CD4-positive, alpha-beta T cell treated with Interleukin-1 beta for 1 hour (primary cell): ENCODE measurements around the gene THADA.
"Not testable (repeated sequence)": the region's sequence is repeated elsewhere in the genome, so short reads cannot be mapped to it uniquely, and the experiment has no call there.

Experiments used
- DNase-seq, 2 donors: peaks; one replicate each; pipeline ENCODE4 v3.0.0-alpha.2; 2020 to 2022

THADA gene

DNA sequence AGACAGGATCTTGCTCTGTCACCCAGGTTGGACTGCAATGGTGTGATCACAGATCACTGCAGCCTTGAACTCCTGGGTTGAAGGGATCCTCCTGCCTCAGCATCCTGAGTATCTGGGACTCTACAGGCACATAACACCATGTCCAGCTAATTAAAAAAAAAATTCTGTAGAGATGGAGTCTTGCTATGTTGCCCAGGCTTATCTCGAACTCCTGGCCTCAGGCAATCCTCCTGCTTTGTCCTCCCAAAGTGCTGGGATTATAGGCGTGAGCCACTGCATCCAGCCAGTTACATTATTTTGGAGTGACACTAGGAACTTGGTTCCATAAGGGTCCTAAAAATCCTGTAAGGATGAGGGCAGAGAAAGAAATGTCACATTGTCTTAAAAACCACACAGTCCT lies 280.4 kb downstream of the THADA start:
- DNase-seq = no peak

DNA sequence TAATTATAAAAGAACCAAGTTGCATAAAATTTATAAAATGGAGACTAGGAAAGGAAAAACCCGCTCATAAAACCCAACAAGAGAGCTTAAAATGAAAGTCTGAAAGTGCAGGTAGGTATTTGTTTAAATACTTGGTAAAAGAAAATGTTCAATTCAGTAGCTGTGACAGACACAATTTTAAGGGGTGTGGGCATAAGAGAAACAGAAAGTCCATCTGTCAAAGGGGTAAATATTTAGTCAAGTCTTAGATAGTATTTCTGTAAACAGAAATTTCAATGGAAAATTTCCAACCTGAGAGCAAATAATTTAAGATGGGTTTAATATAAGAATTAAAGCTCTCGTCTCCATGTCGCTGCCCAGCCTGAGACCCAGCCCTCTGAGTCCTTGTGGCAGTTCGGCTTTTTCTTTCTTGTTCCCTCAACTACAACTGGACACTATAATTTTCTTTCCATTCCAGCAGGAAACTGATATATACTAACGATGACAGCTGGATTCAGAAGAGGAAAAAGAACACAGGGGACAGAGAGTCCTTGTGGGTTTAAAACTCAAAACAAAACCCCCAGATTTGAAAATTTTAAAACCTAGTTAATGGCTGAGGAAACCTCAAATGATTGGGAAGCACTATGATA lies 281.4 kb downstream of the THADA start:
- no peak for DNase-seq

DNA sequence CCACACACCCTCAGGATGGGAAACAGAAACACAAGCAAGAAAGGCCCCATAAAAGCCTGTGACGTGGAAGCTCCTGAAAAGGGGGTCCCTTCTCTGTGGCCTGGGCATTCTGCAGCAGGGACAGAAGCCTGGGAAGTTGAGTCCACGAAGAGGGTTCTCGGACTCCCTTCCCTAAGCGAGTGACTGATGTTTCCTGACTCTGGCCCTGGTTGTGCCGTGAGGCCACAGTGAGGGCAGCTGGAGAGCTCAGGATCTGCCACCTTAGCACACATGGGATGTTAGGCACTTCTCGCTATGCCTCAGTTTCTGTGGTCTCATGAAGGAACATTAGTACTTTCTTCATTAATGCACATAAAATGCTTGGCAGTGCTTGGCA lies 282.2 kb downstream of the THADA start:
- no peak for DNase-seq

DNA sequence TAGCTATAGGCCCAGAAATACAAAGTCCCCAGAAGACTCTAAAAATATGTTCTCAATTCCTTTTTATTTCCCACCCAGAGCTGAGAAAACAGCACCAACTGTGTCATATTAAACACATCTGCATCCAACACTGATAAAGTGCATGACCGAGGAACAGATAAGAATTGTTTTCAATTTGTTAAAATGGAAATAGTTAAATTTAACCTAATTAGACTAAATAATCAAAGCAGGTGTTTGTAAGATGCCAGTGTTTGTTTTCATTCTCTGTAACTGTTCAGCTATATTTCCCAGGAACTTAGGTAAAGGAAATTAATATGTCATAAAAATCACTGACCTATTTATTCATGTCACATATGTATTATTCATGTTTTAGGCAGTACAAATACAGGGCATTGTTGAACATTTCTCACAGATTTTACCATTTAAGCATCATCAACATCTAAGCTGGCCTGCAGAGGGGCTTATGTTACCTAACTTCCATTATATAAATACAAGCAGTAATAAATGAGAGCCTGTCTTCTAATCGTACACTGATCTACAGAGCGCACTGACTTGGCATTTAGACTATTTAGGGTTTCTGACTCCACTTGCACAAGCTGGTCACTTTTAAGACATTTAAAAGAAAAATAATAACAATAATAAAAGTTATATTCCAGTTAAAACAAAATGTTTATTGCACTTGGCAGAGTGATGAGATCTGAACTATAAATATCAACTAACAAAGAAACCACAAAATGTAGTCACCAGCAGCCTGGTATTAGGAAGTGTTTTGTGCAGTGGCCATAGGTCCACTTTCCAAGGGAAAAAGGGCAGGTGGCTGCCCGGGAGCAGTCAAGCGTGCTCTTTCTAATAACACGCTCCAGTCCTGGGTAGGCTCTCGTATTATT lies 282.8 kb downstream of the THADA start:
- no peak for DNase-seq

DNA sequence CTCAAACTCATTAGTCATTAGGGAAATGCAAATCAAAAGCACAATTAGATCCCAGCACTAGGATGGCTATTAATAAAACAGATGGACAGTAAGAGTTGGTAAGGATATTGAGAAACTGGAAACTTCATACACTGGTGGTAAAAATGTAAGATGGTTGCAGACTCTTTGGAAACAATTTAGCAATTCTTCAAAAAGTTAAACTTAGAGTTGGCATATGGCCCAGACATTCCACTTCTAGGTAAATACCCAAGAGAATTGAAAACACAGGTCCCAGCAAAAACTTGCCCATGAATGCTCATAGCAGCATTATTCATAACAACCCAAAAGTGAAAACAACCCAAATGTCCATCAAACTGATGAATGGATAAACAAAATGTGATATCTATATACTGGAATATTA lies 284.6 kb downstream of the THADA start:
- no peak for DNase-seq

DNA sequence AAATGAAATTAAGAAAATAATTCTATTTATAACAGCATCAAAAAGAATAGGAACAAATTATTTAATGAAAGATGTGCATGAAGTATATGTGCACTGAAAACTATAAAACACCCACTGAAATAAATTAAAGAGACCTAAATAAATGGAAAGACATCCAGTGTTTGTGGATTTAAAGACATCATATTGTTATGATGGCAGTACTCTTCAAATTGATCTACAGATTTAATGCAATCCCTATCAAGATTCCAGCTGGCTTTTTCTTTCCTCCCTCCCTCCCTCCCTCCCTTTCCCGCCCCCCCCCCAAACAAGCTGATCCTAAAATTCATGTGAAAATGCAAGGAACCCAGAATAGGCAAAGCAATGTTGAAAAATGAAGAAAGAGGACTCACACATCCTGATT lies 285.9 kb downstream of the THADA start:
- no peak for DNase-seq

DNA sequence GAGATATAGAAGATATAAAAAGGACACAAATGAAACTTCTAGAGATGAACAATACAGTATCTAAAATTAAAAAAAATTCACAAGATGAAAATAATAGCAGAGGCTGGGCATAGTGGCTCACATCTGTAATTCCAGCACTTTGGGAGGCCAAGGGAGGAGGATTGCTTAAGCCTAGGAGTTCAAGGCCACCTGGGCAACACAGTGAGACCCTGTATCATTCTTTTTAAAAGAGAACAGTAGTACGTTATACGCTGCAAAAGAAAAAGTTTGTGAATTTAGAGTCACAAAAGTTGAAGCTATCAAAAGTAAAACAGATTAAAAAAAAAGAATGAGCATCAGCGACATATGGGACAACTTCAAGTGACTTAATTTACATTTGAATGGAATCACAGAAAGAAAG lies 287.9 kb downstream of the THADA start:
- DNase-seq = no peak

DNA sequence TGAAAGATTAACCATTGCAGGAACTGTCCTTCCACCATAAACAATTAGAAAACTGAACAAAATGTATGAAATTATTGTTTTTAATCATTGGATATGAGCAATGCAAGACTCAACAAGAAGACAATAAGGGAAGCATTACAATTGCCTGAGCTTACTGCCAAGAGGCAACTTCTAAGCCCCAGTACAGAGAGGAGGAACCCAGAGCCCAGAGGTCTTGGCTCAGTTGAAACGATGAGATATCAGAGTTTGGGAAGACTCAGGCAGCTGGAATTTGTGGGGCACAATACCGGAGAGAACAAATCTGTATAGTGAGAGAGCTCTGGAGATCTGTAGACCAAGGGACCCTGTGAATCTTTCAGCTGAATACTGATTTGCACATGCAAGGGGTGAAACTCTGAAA lies 288.8 kb downstream of the THADA start:
- DNase-seq = no peak

DNA sequence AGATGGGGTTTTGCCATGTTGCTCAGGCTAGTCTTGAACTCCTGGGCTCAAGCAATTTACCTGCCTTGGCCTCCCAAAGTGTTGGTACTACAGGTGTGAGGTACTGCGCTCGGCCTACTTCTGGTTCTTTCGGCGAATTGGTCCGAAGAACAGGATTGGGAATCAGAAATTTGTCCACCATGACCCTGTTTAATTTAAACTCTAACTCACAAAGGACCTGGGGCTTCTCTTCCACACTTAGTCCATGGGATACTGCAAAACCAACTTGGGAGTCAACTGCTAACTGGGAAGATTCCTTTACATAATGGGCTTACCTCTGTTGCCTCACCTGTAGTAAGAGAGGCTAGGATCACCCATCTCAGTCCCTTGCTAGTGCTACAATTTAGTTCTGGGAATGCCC lies 289.6 kb downstream of the THADA start:
- DNase-seq = no peak

DNA sequence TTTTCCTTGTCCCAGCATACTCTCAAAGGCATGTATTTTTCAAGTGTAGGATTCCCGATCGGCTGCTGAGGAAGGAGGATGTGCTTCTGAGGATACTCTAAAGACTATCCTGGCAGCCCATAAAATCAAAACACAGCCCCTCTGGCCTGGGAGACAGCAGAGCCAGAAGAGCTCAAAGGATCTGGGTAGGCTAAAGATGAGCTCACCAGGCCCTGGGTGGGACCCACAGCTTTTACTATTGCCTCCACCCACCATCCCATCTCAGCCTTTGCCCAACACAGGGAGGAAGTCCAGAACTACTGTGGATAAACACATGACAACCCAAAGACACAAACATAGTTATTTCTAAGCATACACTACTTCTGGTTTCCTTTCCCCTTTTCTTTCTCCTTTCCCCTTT lies 290.3 kb downstream of the THADA start:
- peak in 1 of 2 donors; percentile 68 for DNase-seq

DNA sequence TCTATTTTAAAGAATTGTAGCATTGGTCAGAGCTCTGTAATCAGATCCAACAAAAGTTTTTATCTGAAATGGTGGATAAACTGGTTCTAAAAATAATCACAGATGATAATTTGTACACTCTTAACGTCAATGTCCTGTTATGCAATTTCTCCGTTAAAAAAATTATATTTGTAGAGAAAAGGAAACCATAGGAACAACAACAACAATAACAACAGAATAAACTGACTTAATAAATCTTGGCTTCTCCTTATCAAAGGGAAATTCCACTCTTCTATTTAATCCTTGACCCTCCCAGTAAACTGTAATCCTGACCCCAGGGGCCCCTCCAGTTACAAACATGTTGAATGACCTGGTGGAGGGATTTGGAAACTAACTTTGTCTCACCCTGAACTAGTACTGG lies 290.8 kb downstream of the THADA start:
- DNase-seq = peak in 1 of 2 donors; percentile 28

DNA sequence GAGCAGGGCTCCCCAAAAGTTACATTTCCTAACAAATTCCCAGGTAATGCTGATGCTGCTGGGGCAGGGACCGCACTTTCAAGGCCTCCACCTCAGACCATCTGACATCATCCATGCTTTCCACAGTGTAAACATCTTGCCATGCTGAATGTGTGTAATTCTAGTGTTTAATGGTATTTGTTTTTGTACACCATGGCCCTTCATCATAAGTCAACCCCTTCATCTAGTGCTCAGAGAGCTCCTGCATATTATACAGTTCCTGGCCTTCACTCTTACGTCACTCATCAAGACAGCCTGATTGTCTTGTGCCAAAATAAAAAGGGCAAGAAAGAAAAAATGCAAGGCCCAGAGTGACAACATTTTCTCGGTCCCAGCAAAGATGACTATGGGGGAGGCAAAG lies 291.9 kb downstream of the THADA start:
- DNase-seq = no peak

DNA sequence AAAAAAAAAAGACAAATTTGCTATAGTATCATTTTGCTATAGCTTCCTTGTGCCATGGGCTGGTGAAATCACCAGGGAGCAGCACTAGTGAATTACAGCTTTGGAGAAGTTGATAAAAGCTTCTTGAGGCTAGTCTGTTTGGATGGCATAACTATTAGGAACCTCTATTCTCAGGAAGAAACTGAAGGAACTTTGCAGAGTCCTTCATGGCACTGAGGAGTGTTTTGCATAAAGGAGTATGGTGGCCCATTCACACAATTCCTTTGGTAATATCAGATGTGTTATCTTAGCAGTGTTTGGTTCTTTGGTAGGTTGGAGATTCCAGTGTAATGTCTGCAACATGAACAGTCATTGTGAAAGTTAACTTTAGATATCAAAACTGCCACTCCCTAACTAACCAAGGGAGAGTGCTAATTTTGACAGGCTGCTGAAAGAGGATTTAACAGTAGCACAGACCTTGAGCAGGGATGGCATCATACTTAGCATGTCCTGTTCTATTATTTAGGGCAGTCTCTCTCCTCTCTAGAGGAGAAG lies 292.8 kb downstream of the THADA start:
- DNase-seq = no peak

DNA sequence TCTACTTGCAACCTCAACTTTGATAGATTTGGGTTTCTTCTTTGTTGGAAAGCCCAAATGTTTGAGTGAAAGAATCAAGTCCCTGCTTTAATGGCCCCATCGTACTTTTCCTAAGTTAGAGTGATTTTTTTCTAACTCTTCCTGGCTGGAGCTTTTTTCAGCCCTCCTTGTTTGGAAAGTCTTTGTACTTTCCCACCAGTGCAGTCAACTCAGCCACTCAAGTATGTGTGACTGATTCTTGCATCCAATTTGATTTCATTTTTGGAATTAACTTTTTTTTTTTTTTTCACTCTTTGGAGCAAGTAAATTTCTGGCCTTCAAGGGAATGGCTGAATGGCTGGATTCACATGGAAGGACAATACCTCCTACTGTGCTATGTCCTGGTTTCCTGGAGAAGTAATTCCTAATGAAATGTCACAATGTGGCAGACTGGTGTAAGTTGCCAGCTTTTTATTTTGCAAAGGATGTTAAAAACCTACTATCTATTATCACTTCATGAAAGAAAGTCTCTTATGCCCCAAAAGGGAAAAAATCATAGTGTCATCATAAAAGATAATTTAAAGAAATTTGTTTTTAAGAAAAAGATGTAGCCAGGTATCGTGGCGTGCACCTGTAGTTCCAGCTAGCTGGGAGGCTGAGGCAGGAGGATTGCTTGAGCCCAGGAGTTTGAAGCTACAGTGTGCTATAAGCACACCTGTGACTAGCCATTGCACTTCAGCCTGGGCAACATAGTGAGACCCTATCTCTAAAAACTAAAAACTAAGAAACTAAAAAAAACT lies 293.5 kb downstream of the THADA start:
- DNase-seq = no peak

DNA sequence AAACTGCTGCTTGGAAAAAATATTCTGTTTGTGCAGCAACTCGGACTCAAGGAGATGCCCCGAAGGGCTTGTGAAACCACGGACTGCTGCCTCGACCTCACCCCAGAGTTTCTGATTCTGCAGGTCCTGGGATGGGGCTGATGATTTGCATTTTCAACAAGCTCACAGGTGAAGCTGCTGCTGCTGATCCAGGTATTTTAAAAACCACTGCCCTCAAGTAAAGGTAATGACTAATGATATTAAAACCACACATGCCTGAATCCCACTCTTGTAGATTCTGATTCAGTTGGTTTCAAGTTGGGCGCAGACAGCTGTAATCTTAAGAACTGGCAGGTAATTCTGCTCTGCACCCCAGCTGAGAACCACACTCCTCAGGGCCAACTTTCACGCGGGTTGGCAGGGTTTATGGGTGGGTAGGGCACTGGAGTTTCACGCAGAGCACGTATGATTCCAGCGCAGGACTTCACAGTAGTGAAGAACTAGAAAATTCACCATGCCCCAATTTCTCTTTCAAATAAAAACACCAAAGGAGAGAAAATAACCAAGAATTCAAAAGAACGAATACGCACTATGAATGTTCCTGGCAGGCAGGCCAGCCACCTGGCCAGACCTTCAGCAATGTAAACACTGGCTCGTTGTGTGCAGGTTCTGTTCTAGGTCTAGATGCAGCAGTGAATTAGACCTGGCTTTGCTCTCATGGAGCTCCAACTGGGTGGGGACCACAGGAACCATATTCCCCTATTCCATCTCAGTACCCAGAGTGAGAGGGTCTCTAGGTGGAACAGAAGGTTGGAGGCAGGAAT lies 294.9 kb downstream of the THADA start:
- no peak for DNase-seq

DNA sequence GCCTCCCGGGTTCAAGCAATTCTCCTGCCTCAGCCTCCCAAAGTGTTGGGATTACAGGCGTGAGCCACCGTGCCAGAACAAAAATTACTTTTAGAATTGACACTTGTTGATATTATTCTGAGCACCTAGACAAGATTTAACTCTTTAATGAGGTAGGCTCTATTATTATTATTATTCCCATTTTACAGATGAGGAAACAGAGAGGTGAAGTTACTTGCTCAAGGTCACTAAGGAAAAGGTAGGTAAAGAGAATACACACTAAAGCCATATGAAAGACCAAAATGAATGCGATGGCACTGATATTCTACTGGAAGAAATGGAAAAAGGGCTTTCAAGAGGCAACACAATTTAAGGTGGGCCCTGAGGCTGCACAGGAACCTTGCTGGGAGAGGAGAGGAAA lies 295.6 kb downstream of the THADA start:
- DNase-seq = no peak

DNA sequence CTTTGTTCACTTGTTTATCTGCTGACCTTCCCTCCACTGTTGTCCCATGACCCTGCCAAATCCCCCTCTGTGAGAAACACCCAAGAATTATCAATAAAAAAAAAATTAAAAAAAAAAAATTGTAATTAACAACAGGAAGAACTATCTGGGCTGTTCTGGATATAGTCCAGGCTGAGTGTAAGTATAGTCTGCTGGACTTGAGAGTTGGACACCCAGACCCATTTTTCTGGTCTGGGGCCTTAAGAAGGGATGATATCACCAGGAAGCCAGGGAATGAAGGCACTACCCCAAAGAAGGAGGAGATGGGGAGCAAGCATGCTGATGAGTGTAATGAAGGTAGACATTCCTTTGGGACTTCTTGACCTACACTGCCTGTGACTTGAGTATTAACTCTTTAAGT lies 297.3 kb downstream of the THADA start:
- DNase-seq = no peak

DNA sequence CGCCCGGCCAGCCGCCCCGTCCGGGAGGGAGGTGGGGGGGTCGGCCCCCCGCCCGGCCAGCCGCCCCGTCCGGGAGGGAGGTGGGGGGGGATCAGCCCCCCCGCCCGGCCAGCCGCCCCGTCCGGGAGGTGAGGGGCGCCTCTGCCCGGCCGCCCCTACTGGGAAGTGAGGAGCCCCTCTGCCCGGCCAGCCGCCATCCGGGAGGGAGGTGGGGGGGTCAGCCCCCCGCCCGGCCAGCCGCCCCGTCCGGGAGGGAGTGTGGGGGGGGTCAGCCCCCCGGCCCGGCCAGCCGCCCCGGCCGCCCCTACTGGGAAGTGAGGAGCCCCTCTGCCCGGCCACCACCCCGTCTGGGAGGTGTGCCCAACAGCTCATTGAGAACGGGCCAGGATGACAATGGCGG lies 298.1 kb downstream of the THADA start:
- DNase-seq = not testable (repeated sequence)

DNA sequence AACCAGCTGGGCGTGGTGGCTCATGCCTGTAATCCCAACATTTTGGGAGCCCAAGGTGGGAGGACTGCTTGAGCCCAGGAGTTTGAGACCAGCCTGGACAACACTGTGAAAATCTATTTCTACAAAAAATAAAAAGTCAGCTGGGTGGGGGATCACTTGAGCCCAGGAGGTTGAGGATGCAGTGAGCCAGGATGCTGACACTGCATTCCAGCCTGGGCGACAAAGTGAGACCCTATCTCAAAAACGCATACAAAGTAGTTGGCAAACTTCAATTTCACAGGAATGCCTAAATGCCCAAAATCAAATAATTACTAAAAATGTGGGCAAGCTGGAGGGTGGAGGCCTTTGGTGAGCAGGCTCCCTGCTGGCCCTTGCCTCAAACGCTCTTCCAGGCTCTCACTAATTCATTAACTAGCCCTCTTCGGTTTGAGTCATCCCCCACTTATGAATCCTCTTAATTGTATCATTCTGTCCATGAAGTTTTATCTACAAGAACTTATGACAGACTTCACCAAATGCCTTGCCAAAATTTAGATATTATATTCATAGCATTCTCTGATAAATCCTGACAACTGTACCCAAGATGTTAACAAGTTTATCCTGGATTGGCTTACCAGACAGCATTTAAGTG lies 300.8 kb downstream of the THADA start:
- no peak for DNase-seq

DNA sequence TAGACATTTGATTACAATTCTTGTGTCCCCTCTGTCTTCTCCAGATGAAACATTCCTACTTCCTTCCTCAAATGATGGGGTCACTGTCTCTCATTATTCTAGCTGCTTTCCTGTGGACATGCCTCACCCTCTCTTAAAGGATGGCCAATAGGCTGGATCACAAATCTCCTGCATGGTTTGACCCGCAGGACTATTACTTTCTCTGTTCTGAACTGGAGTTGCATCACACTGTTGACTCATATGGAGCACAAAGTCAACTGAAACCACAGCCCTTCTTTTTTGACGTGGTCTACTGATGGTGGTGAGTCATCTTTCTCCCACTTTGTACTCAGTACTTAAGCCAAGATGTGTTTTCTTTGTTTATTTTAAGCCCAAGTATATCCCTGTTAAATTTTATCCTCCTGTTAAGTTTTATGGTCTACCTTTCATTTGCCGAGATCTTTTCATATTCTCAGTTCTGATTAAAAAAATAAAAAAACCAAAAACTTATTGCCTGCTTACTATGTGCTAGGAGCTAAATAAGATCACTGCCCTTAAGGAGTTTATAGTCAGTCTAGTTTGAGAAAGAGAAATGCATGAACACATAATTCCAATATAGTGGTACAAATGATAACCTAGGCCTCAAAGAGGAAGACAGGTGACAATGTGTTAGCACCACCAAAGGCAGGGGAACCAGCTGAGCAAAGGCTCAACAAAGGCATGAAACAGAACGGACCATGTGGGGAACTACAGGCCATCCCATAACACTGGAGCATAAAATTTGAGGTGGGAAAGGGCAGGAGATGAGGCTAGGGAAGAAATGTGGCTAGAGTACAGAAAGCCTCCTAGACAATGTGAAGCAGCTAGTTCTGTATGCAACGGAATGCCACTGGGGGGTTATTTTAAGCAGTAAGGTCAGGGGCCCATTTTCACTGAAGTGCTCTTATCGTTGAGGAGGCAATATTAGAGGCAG lies 301.8 kb downstream of the THADA start:
- DNase-seq = peak; percentile 24 to 70
